Body of pancreas (tissue), 4 donors: Measurements from ENCODE around the gene PISD.
"Not testable (repeated sequence)": the region's sequence is repeated elsewhere in the genome, so short reads cannot be mapped to it uniquely, and the experiment has no call there.

Experiments
- POLR2A ChIP-seq, 3 donors: fragments of 450-650 bp; IDR thresholded peaks; one replicate each; pipeline ENCODE4 v1.6.1; 2016; ENCODE audit warnings: antibody characterized with exemption in 3 of 3, mild to moderate bottlenecking in 2 of 3
- TF ChIP-seq, protein P1 (sequence below), 7 experiments: fragments of 450-650 bp in 4 of 7; fragments of 200-600 bp in 3 of 7; sonication (generic) in 3 of 7; IDR thresholded peaks; one replicate each; pipeline ENCODE4 v1.5.1; 2016 to 2019; ENCODE audit warnings: antibody characterized with exemption in 7 of 7

DNA sequence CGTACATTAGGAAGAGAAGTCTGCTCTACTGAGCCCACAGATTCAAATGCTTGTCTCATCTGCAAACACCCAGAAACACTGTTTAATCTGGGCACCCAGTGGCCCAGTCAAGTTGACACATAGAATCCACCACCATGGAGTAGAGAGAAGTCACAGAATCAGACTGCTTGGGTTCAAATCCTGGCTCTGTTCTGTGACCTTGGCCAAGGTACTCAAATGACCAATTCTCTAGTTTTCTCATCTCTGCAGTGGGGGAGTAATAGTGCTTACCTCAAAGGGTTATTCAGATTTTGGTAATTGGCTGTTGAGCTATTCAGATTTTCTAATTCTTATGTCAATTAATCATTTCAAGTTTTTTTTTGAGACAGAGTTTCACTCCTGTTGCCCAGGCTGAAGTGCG lies 71.9 kb downstream of the PISD start:
- TF ChIP-seq, protein P1, sequence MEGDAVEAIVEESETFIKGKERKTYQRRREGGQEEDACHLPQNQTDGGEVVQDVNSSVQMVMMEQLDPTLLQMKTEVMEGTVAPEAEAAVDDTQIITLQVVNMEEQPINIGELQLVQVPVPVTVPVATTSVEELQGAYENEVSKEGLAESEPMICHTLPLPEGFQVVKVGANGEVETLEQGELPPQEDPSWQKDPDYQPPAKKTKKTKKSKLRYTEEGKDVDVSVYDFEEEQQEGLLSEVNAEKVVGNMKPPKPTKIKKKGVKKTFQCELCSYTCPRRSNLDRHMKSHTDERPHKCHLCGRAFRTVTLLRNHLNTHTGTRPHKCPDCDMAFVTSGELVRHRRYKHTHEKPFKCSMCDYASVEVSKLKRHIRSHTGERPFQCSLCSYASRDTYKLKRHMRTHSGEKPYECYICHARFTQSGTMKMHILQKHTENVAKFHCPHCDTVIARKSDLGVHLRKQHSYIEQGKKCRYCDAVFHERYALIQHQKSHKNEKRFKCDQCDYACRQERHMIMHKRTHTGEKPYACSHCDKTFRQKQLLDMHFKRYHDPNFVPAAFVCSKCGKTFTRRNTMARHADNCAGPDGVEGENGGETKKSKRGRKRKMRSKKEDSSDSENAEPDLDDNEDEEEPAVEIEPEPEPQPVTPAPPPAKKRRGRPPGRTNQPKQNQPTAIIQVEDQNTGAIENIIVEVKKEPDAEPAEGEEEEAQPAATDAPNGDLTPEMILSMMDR (IDR thresholded peaks at IDR 0.05) = not testable (repeated sequence)
- TF ChIP-seq POLR2A (IDR thresholded peaks at IDR 0.05) = not testable (repeated sequence)
